Gastrocnemius medialis (tissue), 4 donors: Measurements from ENCODE around the gene DGLUCY.

ENCODE experiments used
- POLR2A ChIP-seq, 2 donors: fragments of 450-650 bp; IDR thresholded peaks; one replicate each; pipeline ENCODE4 v1.6.1; 2017; ENCODE audit warnings: antibody characterized with exemption in 2 of 2, mild to moderate bottlenecking in 2 of 2, moderate library complexity in 2 of 2
- TF ChIP-seq, protein P1 (sequence below), 5 experiments: fragments of 450-650 bp in 3 of 5; fragments of 200-600 bp in 2 of 5; sonication (generic) in 2 of 5; IDR thresholded peaks in 4 of 5; conservative IDR thresholded peaks in 1 of 5; 1 replicate in 4 of 5; 2 replicates in 1 of 5; pipeline ENCODE4 v1.5.1; 2016 to 2019; ENCODE audit warnings: antibody characterized with exemption in 5 of 5, mild to moderate bottlenecking in 3 of 5, moderate library complexity in 3 of 5

GRCh38 chr14:91098591-91098990 is 15.3 kb upstream of the DGLUCY start:
- TF ChIP-seq, protein P1, sequence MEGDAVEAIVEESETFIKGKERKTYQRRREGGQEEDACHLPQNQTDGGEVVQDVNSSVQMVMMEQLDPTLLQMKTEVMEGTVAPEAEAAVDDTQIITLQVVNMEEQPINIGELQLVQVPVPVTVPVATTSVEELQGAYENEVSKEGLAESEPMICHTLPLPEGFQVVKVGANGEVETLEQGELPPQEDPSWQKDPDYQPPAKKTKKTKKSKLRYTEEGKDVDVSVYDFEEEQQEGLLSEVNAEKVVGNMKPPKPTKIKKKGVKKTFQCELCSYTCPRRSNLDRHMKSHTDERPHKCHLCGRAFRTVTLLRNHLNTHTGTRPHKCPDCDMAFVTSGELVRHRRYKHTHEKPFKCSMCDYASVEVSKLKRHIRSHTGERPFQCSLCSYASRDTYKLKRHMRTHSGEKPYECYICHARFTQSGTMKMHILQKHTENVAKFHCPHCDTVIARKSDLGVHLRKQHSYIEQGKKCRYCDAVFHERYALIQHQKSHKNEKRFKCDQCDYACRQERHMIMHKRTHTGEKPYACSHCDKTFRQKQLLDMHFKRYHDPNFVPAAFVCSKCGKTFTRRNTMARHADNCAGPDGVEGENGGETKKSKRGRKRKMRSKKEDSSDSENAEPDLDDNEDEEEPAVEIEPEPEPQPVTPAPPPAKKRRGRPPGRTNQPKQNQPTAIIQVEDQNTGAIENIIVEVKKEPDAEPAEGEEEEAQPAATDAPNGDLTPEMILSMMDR (IDR thresholded peaks at IDR 0.05 in 4 of 5, conservative IDR thresholded peaks at IDR 0.05 in 1 of 5) = no peak
- no peak for TF ChIP-seq POLR2A (IDR thresholded peaks at IDR 0.05)
